HG02970 (cell line): ENCODE measurements around the gene LTBP2.

Source experiments
- ATAC-seq: cut with Tn5 transposase; IDR thresholded peaks from one replicate; pipeline ENCODE4 v1.9.1; 2021; ENCODE audit warnings: mild to moderate bottlenecking, moderate library complexity, moderate number of reproducible peaks; ENCODE audit not compliant: unreplicated experiment, low FRiP score

The LTBP2 gene

GRCh38 chr14:74615735-74616134 lies 3.7 kb upstream of the LTBP2 start:
- no peak for ATAC-seq

GRCh38 chr14:74614508-74615495 lies 2.8 kb upstream of the LTBP2 start:
- no peak for ATAC-seq

GRCh38 chr14:74613211-74613914 lies 1.3 kb upstream of the LTBP2 start:
- no peak for ATAC-seq

DNA sequence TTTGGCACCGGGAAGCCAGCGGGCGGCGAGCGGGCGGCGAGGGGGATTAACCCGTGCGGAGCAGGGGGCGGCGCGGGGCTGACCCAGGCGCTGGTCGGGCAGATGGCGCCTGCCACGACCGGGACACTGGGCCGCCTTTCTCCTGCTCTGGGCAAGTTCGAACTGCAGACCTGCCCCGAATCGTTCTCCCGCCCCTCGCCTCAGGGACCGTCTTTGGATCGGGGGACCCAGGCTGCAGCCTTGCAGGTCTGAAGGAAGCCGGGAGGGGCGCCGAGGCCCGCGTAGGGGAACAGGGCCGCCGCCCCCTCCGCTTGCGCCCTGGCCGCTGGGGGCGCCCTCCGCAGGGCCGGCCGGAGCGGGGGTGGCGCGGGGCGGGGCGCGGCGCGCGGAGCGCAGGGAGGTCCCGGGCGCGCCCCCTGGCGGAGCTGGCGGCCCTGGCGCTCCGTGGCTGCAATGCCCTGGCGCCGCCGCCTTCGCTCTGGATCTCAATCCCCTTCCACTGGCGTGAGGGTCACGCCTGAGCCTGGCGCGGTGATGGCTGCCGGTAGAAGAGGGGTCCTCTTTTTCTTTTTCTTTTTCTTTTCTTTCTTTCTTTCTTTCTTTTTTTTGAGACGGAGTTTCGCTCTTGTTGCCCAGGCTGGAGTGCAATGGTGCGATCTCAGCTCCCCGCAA lies 449 bp upstream of the LTBP2 start:
- ATAC-seq = peak; percentile 63

DNA sequence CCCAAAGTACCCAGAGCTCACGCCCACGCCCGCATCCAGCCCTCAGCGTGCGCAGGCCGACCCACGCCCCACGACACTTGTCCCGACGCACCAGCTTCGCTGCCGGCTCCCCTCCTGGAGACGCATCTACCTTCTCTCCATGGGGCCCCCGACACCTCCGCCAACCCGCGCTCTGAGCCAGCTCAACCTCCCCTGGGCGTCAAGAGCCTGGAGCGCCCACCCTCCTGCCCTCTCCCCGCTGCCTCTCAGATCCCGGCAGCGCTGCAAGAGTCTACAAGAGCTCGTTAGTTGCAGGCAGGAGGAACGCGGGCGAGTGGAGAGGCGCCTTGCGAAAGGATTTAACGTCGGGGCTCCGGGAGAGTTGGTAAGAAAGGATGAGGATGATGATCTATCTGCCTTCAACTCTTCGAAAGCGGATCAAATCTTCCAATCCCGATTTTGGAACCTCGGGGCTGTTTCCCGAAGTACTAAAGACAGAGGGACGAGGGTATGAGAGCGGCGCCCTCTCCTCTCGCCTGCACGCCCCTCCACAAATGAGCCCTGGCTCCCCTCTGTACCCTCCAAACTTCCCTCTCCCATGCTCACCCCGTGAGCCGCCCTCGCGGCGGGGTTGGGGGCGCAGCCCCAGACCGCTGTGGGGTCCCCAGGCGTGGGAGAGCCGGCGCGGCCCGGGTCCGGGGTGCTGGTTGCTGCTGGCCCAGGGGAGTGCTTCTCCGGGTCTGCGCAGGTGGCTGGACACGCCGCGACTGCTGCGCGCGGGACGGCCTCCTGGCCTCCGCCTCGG lies 979 bp downstream of the LTBP2 start:
- ATAC-seq = no peak

- ATAC-seq = no peak
Measured at GRCh38 chr14:74610199-74610865, 1.7 kb downstream of the LTBP2 start.

DNA sequence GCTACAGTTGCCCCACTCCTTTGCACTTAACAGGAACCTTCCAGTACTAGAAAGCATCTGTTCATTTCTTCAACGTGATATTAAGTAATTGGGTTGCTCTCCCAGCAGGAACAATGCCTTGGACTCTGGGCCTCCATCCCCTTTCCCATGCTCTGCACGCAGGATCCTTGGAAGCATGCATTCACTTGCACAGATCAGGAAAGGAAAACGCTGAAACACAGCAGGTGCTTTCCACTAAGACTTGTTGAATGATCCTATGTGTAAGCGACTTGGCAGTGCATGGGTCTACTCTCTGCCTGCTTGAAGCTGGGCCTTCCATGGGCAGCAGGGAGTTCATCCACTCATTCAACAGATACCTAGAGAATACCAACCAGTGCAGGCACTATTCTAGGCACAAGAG lies 2.3 kb downstream of the LTBP2 start:
- no peak for ATAC-seq

DNA sequence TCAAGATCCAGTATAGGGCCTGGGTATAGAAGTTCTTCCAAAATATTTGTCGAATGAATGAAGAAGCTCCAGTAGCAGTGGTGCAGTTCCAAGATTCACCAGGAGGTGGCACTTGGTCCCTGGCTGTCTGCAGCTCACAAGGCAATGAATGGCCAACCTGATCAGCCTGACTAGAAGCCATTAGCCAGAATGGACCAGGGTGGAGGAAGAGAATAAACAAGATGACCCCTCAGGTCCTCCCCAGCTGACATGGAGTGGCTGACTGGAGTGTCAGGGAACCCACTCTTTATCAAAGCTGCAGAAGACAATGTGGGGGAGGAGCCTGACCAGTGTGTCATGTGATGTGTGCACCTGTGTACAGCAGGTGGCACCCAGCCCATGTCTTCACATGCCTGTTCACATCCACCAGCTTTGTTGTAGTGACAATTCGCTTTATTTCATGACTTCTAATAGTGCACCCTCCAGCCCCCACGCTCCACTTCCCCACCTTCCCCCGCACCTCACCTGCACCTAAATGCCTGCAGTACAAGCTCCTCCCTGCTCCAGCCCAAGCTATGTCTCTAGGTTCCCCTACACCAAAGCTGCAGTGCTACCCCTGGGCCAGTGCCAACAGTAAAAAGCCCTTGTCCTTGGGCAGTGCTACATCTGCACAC lies 3.0 kb downstream of the LTBP2 start:
- no peak for ATAC-seq

GRCh38 chr14:74606727-74607126 lies 5.3 kb downstream of the LTBP2 start:
- ATAC-seq = no peak

DNA sequence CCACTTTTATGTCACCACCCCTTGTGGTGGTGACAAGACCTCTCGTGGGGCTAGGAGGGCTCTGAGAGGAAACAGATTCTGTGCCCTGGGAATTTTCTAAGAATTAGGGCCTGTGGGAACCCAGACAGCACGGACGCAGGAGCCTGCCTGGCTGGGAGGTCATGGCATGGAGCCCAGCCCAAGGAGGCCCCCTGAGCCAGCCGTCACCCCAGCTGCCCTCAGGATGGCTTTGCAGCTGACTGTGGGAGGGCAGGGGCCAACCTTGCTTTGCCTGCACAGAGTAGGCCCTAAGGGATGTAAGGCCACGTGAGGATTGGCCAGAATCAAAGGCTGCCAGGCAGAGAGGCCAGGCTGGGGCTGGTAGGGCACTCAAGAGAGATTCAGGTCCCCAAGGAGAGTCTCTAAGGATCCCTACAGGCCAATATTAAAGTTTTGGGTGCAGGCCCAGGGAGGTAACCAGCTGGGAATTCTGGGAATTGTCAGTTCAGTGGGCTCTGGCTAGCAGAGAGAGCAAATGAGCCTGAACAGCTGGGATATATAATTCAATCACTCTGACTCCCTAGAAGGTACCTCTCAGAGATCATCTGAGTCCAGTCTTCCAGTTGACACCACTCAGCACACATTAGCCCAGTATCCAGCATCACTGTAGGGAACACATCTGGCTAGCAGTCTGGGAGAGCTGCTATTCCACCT lies 6.4 kb downstream of the LTBP2 start:
- ATAC-seq = no peak

DNA sequence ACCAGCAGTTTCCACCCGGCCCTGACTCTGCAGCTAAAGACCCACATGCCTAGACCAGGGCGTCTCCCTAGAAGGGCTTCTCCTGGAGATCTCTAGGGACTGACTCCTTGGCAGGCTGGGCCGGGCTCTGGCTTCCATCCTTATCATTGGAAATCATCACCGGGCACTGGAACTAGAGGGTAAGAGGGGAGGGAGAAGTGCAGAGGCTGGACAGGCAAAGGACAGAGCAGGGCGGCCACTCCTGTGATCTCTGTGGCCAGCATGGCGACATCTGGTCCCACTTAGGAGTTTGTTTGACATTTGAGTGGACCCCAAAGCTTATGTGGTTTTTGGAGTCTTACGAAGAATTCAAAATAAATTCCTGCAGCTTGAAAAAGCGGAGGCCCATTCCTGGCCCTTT lies 7.1 kb downstream of the LTBP2 start:
- ATAC-seq = no peak

GRCh38 chr14:74604157-74604556 lies 7.9 kb downstream of the LTBP2 start:
- no peak for ATAC-seq

DNA sequence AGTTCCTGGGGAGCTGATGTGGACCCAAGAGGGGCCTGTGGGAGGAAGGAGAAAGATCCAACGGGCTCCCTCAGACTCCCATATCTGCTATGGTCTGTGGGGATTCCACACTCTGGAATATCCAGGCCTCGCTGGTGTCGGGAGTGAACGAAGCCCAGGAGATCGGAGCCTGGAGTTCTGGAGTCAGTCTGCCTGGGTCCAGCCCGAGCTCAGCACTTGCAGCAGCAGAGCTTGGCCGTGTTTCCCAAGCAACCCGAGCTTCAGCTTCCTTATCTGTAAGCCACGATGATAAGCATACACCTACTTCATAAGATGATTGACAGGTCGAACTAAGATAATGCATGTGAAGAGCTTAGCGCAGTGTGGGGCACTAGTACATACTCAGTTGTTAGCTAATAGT lies 10.1 kb downstream of the LTBP2 start:
- no peak for ATAC-seq

GRCh38 chr14:74599946-74600345 lies 12.1 kb downstream of the LTBP2 start:
- ATAC-seq = no peak

DNA sequence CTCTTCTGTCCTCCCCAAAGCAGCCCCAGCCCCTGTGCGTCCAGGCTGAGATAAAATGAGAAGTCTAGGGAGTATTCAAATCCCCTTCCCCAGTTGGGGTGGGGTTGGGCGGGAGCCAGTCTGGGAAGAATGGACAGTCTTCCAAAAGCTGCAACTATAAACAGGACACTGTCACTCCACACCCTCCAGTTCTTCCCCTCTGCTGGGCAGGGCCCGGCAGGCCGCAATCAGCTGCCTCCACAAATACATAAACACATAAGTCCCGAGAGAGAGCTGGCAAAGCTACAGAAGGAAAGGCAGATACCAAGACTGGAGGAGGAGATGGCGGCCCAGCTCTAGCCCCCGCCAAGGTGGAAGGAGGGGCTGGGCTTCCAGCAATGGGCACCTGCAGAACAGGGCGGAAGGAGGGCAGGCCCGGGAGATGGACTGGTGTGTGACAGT lies 12.7 kb downstream of the LTBP2 start:
- ATAC-seq = no peak

- no peak for ATAC-seq
Measured at GRCh38 chr14:74596741-74597450, 15.1 kb downstream of the LTBP2 start.

- no peak for ATAC-seq
Measured at GRCh38 chr14:74595006-74595735, 16.9 kb downstream of the LTBP2 start.
